Epithelial cell of proximal tubule (primary cell): ENCODE data around the gene TREM2. TPM values are rescaled to one million over a fixed set of nuclear protein-coding genes. Genes with fewer than 3 reads are reported as not detected.
A peak's percentile ranks its signal among the peaks of the same experiment; 100 is the strongest.

ENCODE experiments used
- DNase-seq: peaks from one replicate; pipeline ENCODE4 v3.0.0-alpha.2; 2011; ENCODE audit warnings: low read depth
- H3K4me3 ChIP-seq: 2 replicates; pipeline ENCODE4 v1.5.1; 2011; ENCODE audit warnings: low read depth, mild to moderate bottlenecking, low read length
- CTCF ChIP-seq: conservative IDR thresholded peaks from 2 replicates; pipeline ENCODE4 v1.5.1; 2012; ENCODE audit warnings: low read depth, mild to moderate bottlenecking, low read length
- total RNA-seq: library from RNA; depleted of rRNA; stranded (reverse); fragments of >200 nt; gene quantifications from 2 replicates; pipeline ENCODE4 v1.2.3, GENCODE V29; 2015

The TREM2 gene
- total RNA-seq, 1 donor from 2014 or later, result not detected

GRCh38 chr6:41156001-41156400, 6.9 kb downstream of the TREM2 start:
- TF ChIP-seq CTCF, result no peak
- DNase-seq, result no peak
- no peak overlapping the region for H3K4me3 ChIP-seq

- no peak overlapping the region for H3K4me3 ChIP-seq
- DNase-seq, result peak; percentile 9
- TF ChIP-seq CTCF, result no peak
Observed at GRCh38 chr6:41155132-41155805, 7.6 kb downstream of the TREM2 start.

GRCh38 chr6:41153992-41154625, 8.8 kb downstream of the TREM2 start, which contains the start of gene TREML1:
Gene TREML1 (minus strand): TSS chr6:41154347. CDS start chr6:41154288, 59 bp downstream.
- no peak for DNase-seq
- no peak within 1 kb of the TSS for H3K4me3 ChIP-seq
- TF ChIP-seq CTCF, result no peak

- DNase-seq, result no peak
- TF ChIP-seq CTCF, result no peak
- H3K4me3 ChIP-seq, result no peak overlapping the region
Observed at GRCh38 chr6:41153451-41153850, 9.5 kb downstream of the TREM2 start.

GRCh38 chr6:41150671-41151070, 12.2 kb downstream of the TREM2 start:
- TF ChIP-seq CTCF, result no peak
- no peak overlapping the region for H3K4me3 ChIP-seq
- no peak for DNase-seq

GRCh38 chr6:41147917-41148316, 15.0 kb downstream of the TREM2 start:
- no peak for DNase-seq
- no peak for TF ChIP-seq CTCF
- H3K4me3 ChIP-seq, result no peak overlapping the region

- TF ChIP-seq CTCF, result no peak
- no peak for DNase-seq
- H3K4me3 ChIP-seq, result no peak overlapping the region
Observed at GRCh38 chr6:41136911-41137310, 26.0 kb downstream of the TREM2 start.
